ENCODE measurements around the gene PRPF18. TPM values are rescaled to one million over a fixed set of nuclear protein-coding genes. Genes with fewer than 3 reads are reported as not detected.

The PRPF18 gene
- total RNA-seq, 8 experiments from 2014 or later, result 27.3 to 170 (median 34.7) TPM

DNA sequence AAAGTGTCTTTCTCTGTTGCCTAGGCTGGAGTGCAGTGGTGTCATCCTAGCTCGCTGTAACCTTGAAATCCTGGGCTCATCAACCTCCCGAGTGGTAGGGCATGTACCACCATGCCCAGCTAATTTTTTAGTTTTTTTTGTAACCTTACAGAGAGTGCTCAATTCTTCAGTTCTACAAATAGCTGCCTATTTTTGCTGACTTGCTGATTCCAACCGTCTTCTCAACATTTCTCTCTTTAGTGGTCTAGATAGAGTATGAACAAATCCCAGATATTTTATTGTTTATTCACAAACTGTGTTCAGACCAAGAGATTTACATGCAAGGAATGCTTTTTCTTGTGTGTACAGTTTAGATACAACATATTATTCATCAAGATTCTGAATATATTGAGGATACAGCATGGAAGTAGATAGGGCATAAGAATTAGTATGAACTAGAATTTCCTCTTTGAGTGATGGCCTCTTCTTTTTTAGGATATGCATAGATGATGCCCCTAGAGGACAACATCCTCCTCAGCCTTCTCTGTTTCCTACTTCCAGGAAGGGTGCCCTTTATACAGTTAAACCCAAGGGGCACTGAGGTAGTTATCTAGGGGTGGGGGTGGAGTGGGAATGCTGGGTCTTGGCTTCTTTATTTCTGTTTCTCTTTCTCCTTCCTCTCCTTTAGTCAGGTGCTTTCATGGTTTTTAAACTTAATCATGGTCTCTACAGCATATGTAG lies 26.0 kb downstream of the PRPF18 start:
- Histone ChIP-seq H3K4me1 (replicated peaks in 1 of 2) (peaks cover 0 to 17% of the 10 kb centered on the region in 2 donors), H3K27ac (no peak overlapping the region), H3K4me3 (no peak overlapping the region)
- in situ Hi-C loops (cut with MboI; ENCODE audit: low pct_unique_long_range_greater_than_20kb in 2 of 9, low sequenced_read_pairs in 9 of 9, unreplicated experiment in 9 of 9), result no loop called here
- WGBS, 10 experiments, result 82 to 97% (median 92%) methylated on average over 2 to 3 of the region's 3 CpGs; no CpG with 5 or more reads in 6 of the 10 experiments
- ATAC-seq (replicated peaks in 6 of 8), result peak in 1 of 8 experiments; percentile 2

GRCh38 chr10:13613519-13613918 lies 26.8 kb downstream of the PRPF18 start:
- in situ Hi-C loops (cut with MboI; ENCODE audit: low pct_unique_long_range_greater_than_20kb in 2 of 9, low sequenced_read_pairs in 9 of 9, unreplicated experiment in 9 of 9), result no loop called here
- peak in 1 of 8 experiments; percentile 62 for ATAC-seq (replicated peaks in 6 of 8)
- H3K27ac ChIP-seq, result no peak overlapping the region
- H3K4me3 ChIP-seq, result no peak overlapping the region
- H3K4me1 ChIP-seq (replicated peaks in 1 of 2), result peaks cover 0 to 17% of the 10 kb centered on the region in 2 donors
- 40 to 88% (median 57%) methylated on average over 1 to 5 of the region's 5 CpGs for WGBS, 10 experiments

- whole genome bisulfite sequencing, 10 experiments, result 57 to 86% (median 77%) methylated on average over 2 to 7 of the region's 8 CpGs; no CpG with 5 or more reads in 3 of the 10 experiments
- in situ Hi-C loops (cut with MboI; ENCODE audit: low pct_unique_long_range_greater_than_20kb in 2 of 9, low sequenced_read_pairs in 9 of 9, unreplicated experiment in 9 of 9), result no loop called here
- ATAC-seq (replicated peaks in 6 of 8), result peak in 7 of 8 experiments; percentile 7 to 89 (median 45)
- no peak overlapping the region for H3K4me3 ChIP-seq
- H3K4me1 ChIP-seq (replicated peaks in 1 of 2), result peaks cover 0 to 17% of the 10 kb centered on the region in 2 donors
- no peak overlapping the region for H3K27ac ChIP-seq
Measured at GRCh38 chr10:13614530-13615332, 28.0 kb downstream of the PRPF18 start.

DNA sequence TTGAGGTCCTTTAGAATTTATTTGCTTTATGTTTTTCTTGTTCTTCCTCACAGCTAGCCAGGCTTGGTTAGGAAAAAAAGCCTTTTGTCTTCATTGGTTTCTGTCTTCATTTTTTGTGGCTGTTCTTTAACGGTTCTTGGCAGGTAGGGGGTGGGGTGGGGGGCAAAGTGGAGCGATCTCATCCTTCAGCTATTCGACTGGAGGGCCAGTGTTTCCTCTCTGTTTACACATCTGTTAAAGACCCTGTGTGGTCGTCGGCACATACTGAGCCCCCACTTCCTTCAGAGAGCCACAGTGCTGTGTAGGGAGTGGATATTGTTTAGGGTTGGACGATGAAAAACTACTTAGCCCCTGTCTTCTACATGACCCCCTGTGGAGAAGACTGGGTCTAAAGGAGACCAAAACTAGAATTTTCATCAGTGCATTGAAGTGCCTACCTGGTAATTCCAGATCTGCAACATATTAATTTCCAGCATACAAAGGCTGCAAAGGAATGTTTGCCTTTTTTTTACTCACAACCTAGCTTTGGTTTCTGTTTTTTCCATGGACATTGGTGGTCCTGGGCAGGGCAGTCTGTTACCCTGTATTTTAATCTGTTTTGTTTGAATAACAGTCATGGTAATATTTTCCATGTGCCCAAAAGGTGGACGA lies 29.0 kb downstream of the PRPF18 start:
- Histone ChIP-seq H3K4me1 (replicated peaks in 1 of 2) (peaks cover 0 to 17% of the 10 kb centered on the region in 2 donors), H3K4me3 (no peak overlapping the region), H3K27ac (no peak overlapping the region)
- peak in 1 of 8 experiments; percentile 32 for ATAC-seq (replicated peaks in 6 of 8)
- WGBS, 10 experiments, result 7 to 86% (median 31%) methylated on average over 1 to 6 of the region's 7 CpGs; no CpG with 5 or more reads in 1 of the 10 experiments
- in situ Hi-C loops (cut with MboI; ENCODE audit: low pct_unique_long_range_greater_than_20kb in 2 of 9, low sequenced_read_pairs in 9 of 9, unreplicated experiment in 9 of 9), result no loop called here

GRCh38 chr10:13617116-13617515 lies 30.4 kb downstream of the PRPF18 start:
- Histone ChIP-seq H3K4me3 (no peak overlapping the region), H3K4me1 (replicated peaks in 1 of 2) (peaks cover 0 to 17% of the 10 kb centered on the region in 2 donors), H3K27ac (no peak overlapping the region)
- in situ Hi-C loops (cut with MboI; ENCODE audit: low pct_unique_long_range_greater_than_20kb in 2 of 9, low sequenced_read_pairs in 9 of 9, unreplicated experiment in 9 of 9), result no loop called here
- ATAC-seq (replicated peaks in 6 of 8), result peak in 3 of 8 experiments; percentile 79 to 89 (median 79)
- 0 to 100% (median 85%) methylated on average over 1 to 4 of the region's 4 CpGs for WGBS, 10 experiments

DNA sequence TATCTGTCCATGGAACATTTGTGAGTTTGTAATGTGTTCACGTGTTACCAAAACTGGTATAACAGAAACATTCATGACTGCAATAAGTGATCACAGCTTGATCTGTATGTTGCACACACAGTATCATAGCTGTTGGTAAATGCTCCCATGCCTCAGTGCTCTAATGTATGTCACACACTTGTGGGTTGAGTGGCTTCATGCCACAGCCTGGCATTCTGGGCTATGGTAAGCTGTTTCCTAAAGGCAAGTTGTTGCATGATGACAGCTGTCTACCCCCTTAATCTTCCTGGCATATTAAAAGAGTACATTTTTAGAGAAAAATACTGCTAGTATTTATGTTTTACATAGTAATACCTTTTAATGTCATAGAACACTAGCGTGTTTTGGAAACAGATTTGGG lies 35.2 kb downstream of the PRPF18 start:
- Histone ChIP-seq H3K27ac (no peak overlapping the region), H3K4me1 (replicated peaks in 1 of 2) (no peaks in the 10 kb centered on the region), H3K4me3 (no peak overlapping the region)
- ATAC-seq (replicated peaks in 6 of 8), result no peak
- in situ Hi-C loops (cut with MboI; ENCODE audit: low pct_unique_long_range_greater_than_20kb in 2 of 9, low sequenced_read_pairs in 9 of 9, unreplicated experiment in 9 of 9), result no loop called here
- 0 to 100% (median 88%) methylated on average over 1 to 2 of the region's 2 CpGs; no CpG with 5 or more reads in 1 of the 10 experiments for WGBS, 10 experiments

DNA sequence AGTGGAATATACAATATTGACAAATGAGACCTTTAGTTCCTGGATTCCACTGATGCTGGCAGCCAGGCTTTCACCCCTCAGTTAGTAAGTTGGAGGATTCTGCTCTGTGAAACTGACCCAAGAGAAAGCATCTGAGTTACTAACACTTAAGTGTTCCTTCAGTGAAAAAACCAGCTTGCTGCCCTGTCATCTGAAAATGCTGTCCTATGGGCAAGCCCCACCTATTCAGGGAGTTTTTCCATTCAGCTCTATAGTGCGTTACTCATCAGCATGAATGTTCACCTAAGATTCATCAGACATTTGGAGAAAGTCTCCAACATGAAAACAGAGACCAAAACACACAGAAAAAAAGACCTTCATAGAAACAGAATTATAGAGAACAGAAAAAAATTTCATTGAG lies 37.9 kb downstream of the PRPF18 start:
- 80 to 100% (median 91%) methylated on average over 1 of the region's 1 CpG; no CpG with 5 or more reads in 4 of the 10 experiments for WGBS, 10 experiments
- in situ Hi-C loops (cut with MboI; ENCODE audit: low pct_unique_long_range_greater_than_20kb in 2 of 9, low sequenced_read_pairs in 9 of 9, unreplicated experiment in 9 of 9), result no loop called here

DNA sequence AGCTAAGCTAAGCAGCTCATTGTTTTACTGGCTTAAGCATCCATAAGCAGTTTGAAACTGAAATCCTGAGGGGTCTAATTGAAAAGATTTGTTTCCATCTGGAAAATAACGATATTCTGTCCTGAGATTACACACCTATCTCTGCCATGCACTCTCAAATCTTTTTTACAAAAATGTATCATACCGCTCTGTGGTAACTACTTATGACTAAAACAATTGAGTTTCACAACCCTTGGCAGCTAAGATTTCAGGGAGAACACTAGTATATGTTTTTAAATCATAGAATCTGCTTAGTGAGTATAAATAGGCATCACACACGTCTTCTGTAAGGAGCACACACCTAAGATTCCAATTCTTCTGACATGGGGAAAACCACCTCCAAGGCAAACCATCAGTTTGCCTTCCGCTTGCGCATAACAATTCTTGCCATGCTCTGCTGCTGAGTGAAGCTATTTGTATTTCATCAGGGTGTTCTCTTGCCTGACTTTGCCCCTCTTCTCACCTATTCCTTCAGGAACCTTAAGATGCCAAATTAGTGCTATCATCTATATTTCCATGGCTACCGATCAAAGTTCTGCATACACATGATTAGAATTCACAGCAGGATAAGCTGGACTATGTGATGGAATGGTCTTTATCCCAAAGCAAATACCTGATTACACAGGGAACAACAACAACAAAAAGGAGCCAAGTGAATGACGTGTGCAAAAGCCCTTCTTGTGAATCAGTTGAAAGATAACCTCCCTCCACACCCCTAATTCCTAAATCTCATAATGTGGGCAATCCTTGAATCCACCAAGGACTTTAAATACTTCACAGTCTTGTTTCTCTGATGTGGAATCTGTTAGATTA lies 40.9 kb downstream of the PRPF18 start:
- in situ Hi-C loops (cut with MboI; ENCODE audit: low pct_unique_long_range_greater_than_20kb in 2 of 9, low sequenced_read_pairs in 9 of 9, unreplicated experiment in 9 of 9), result no loop called here
- H3K4me3 ChIP-seq, result no peak overlapping the region
- peaks cover 0 to 6% of the 10 kb centered on the region in 2 donors for H3K4me1 ChIP-seq (replicated peaks in 1 of 2)
- ATAC-seq (replicated peaks in 6 of 8), result no peak
- no peak overlapping the region for H3K27ac ChIP-seq
- WGBS, 10 experiments, result 82 to 100% (median 96%) methylated on average over 2 to 5 of the region's 7 CpGs

More for the DNA sequence above, 37.9 kb downstream of the PRPF18 start:
- Histone ChIP-seq H3K27ac (no peak overlapping the region), H3K4me3 (no peak overlapping the region), H3K4me1 (replicated peaks in 1 of 2) (peaks cover 0 to 5% of the 10 kb centered on the region in 2 donors)
- ATAC-seq (replicated peaks in 6 of 8), result peak in 2 of 8 experiments; percentile 29 to 80

DNA sequence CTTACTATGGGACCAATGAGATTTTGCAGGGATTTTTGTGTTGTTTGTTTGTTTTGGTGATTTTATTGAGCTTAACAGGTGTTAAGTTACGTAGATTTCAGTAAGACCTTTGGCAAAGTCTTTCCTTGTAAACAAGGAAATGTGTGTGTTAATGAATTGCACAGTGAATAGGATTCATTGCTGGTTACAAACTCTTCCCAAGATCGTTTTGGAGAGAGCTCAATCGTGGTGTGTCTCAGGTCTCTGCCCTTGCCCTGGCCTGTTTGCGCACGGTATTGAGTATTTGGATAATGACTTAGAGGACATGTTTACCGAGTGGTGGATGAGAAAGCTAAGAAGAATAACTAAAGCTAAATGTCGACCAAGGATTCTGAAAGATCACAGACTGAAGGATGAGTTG lies 41.9 kb downstream of the PRPF18 start:
- Histone ChIP-seq H3K4me3 (no peak overlapping the region), H3K27ac (no peak overlapping the region), H3K4me1 (replicated peaks in 1 of 2) (peaks cover 0 to 16% of the 10 kb centered on the region in 2 donors)
- in situ Hi-C loops (cut with MboI; ENCODE audit: low pct_unique_long_range_greater_than_20kb in 2 of 9, low sequenced_read_pairs in 9 of 9, unreplicated experiment in 9 of 9), result no loop called here
- ATAC-seq (replicated peaks in 6 of 8), result peak in 2 of 8 experiments; percentile 35 to 57
- 42 to 87% (median 75%) methylated on average over 1 to 6 of the region's 7 CpGs; no CpG with 5 or more reads in 1 of the 10 experiments for WGBS, 10 experiments

- Histone ChIP-seq H3K4me1 (replicated peaks in 1 of 2) (peaks cover 0 to 19% of the 10 kb centered on the region in 2 donors), H3K27ac (no peak overlapping the region), H3K4me3 (no peak overlapping the region)
- 44 to 100% (median 68%) methylated on average over 1 to 2 of the region's 2 CpGs; no CpG with 5 or more reads in 1 of the 10 experiments for WGBS, 10 experiments
- ATAC-seq (replicated peaks in 6 of 8), result peak in 2 of 8 experiments; percentile 42 to 46
- in situ Hi-C loops (cut with MboI; ENCODE audit: low pct_unique_long_range_greater_than_20kb in 2 of 9, low sequenced_read_pairs in 9 of 9, unreplicated experiment in 9 of 9), result no loop called here
Measured at GRCh38 chr10:13629116-13629515, 42.4 kb downstream of the PRPF18 start.

DNA sequence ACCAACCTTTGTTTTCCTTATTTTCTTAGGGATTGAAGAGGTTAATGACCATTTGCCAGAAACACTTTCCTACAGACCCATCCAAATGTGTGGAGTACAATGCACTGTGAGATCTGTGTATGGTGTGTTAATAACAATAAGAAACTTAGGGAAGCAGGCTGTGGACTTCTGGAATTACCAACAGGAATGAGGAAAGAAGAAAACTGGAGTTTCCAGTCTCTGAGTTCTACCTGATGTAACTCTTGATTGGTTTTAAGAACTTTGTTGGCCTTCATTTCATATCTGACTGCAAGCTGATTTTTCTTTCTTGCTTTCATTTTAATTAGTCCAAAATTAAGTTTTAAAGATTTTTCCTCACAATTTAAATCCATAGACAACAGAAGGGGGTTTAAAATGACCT lies 43.5 kb downstream of the PRPF18 start:
- in situ Hi-C loops (cut with MboI; ENCODE audit: low pct_unique_long_range_greater_than_20kb in 2 of 9, low sequenced_read_pairs in 9 of 9, unreplicated experiment in 9 of 9), result no loop called here
- Histone ChIP-seq H3K27ac (no peak overlapping the region), H3K4me1 (replicated peaks in 1 of 2) (peaks cover 0 to 19% of the 10 kb centered on the region in 2 donors), H3K4me3 (no peak overlapping the region)
- no peak for ATAC-seq (replicated peaks in 6 of 8)

- no peak for ATAC-seq (replicated peaks in 6 of 8)
- Histone ChIP-seq H3K4me3 (no peak overlapping the region), H3K4me1 (replicated peaks in 1 of 2) (peaks cover 0 to 19% of the 10 kb centered on the region in 2 donors), H3K27ac (no peak overlapping the region)
- in situ Hi-C loops (cut with MboI; ENCODE audit: low pct_unique_long_range_greater_than_20kb in 2 of 9, low sequenced_read_pairs in 9 of 9, unreplicated experiment in 9 of 9), result no loop called here
- 93 to 100% (median 100%) methylated on average over 1 to 5 of the region's 6 CpGs; no CpG with 5 or more reads in 3 of the 10 experiments for WGBS, 10 experiments
Measured at GRCh38 chr10:13631594-13631993, 44.8 kb downstream of the PRPF18 start.
